ENCODE data around the gene HOXB9. TPM values are rescaled to one million over a fixed set of nuclear protein-coding genes. Genes with fewer than 3 reads are reported as not detected.
A peak's percentile ranks its signal among the peaks of the same experiment; 100 is the strongest.

The HOXB9 gene
- total and polyA plus RNA-seq, 9 of the 15 experiments (the other 6 are each of a cell fraction or from before 2014, with no cell fraction given) = 3.1 to 196 (median 77.6) TPM

DNA sequence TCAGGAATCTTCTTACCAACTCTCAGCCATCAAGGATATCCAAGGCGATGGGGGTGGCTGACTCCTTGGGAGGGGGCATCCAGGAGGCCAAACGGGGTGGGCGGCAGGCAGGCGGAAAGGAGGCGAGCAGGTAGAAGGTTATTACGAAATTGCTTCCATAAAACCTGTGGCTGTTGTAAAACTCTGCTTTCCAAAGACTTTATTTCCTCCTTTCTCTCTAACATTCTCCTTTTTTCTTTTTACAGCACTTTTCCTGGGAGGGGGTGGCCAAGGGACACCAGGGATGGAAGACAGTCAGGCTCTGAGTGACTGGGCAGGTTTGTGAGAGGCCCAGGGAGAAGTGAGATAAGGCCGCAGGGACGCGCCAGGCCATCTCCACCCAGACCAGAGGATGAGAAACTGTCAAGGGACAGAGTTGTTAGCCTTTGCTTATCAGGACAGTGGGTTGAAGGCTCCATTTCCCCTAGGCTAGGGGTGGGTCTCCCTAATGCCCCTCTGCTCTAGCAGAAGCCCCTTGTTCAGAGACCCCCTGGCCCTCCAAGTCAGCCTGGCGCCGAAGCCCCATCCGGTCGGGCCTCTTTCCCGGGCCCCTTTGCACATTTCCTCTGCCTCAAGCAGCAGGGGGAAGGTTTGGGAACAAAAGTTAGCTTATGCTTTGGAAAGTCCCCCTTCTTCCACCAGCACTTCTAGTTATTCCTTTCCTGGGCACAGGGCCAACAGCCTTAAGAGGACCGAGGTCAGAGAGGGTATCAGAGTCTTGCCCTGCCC is 5.0 kb upstream of the HOXB9 start (continued):
- TF ChIP-seq, protein P1, sequence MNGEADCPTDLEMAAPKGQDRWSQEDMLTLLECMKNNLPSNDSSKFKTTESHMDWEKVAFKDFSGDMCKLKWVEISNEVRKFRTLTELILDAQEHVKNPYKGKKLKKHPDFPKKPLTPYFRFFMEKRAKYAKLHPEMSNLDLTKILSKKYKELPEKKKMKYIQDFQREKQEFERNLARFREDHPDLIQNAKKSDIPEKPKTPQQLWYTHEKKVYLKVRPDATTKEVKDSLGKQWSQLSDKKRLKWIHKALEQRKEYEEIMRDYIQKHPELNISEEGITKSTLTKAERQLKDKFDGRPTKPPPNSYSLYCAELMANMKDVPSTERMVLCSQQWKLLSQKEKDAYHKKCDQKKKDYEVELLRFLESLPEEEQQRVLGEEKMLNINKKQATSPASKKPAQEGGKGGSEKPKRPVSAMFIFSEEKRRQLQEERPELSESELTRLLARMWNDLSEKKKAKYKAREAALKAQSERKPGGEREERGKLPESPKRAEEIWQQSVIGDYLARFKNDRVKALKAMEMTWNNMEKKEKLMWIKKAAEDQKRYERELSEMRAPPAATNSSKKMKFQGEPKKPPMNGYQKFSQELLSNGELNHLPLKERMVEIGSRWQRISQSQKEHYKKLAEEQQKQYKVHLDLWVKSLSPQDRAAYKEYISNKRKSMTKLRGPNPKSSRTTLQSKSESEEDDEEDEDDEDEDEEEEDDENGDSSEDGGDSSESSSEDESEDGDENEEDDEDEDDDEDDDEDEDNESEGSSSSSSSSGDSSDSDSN (IDR thresholded peaks at IDR 0.05; ENCODE audit: borderline replicate concordance in 1 of 2, low read depth in 2 of 2, low read length in 2 of 2) = peak; percentile 79 to 95; a peak in 3 of 4 replicates
- TF ChIP-seq, protein P2, sequence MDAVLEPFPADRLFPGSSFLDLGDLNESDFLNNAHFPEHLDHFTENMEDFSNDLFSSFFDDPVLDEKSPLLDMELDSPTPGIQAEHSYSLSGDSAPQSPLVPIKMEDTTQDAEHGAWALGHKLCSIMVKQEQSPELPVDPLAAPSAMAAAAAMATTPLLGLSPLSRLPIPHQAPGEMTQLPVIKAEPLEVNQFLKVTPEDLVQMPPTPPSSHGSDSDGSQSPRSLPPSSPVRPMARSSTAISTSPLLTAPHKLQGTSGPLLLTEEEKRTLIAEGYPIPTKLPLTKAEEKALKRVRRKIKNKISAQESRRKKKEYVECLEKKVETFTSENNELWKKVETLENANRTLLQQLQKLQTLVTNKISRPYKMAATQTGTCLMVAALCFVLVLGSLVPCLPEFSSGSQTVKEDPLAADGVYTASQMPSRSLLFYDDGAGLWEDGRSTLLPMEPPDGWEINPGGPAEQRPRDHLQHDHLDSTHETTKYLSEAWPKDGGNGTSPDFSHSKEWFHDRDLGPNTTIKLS (IDR thresholded peaks at IDR 0.05; ENCODE audit: borderline replicate concordance, low read depth) = no peak
- peak; percentile 65 for TF ChIP-seq L3MBTL2 (IDR thresholded peaks at IDR 0.05)
- no peak for TF ChIP-seq POLR2AphosphoS2 (IDR thresholded peaks at IDR 0.05; ENCODE audit: low read length)
- TF ChIP-seq CEBPB (tag; IDR thresholded peaks at IDR 0.05) = peak; percentile 33; the same call in 1 of the 2 replicates
- peak; percentile 78 for TF ChIP-seq POLR2B (IDR thresholded peaks at IDR 0.05; ENCODE audit: low read depth, partially characterized antibody)
- TF ChIP-seq NFE2L1 (tag; IDR thresholded peaks at IDR 0.05; ENCODE audit: borderline replicate concordance, low read depth) = no peak; the same call in 1 of the 2 replicates
- peak; percentile 89 for TF ChIP-seq SMARCE1 (IDR thresholded peaks at IDR 0.05)
- no peak for TF ChIP-seq HNRNPLL (IDR thresholded peaks at IDR 0.05; ENCODE audit: low read depth, low read length, poor library complexity, severe bottlenecking)
- TF ChIP-seq SUPT5H (IDR thresholded peaks at IDR 0.05) = peak; percentile 56

Measured in K562 (cell line).